Mesendoderm (in vitro differentiated cells): ENCODE measurements around the gene USP11.

Experiments
- DNase-seq: peaks from one replicate; pipeline ENCODE4 v3.0.0; 2013
- H2AK5ac ChIP-seq: 2 replicates; pipeline ENCODE4 v1.6.1; 2013; ENCODE audit warnings: low read length, inconsistent platforms
- H2BK120ac ChIP-seq: 2 replicates; pipeline ENCODE4 v1.6.1; 2013; ENCODE audit warnings: low read depth, mild to moderate bottlenecking, low read length, moderate library complexity, mixed read lengths
- H2BK15ac ChIP-seq: replicated peaks from 2 replicates; pipeline ENCODE4 v1.6.1; 2013; ENCODE audit warnings: low read depth, mild to moderate bottlenecking, moderate library complexity
- H2BK5ac ChIP-seq: 2 replicates; pipeline ENCODE4 v1.6.1; 2013; ENCODE audit warnings: low read length, inconsistent platforms
- H3K18ac ChIP-seq: 2 replicates; pipeline ENCODE4 v1.6.1; 2013; ENCODE audit warnings: mild to moderate bottlenecking, low read length, mixed read lengths
- H3K23ac ChIP-seq: one replicate; pipeline ENCODE4 v1.6.1; 2013; ENCODE audit warnings: low read length
- H3K27ac ChIP-seq: 2 replicates; pipeline ENCODE4 v1.5.1; 2013; ENCODE audit warnings: low read depth, mild to moderate bottlenecking, inconsistent platforms, low read length, moderate library complexity
- H3K27me3 ChIP-seq: 2 replicates; pipeline ENCODE4 v1.6.1; 2013; ENCODE audit warnings: low read length, control low read depth, mild to moderate bottlenecking, inconsistent platforms; ENCODE audit not compliant: insufficient read depth, poor library complexity
- H3K36me3 ChIP-seq: 2 replicates; pipeline ENCODE4 v1.6.1; 2013; ENCODE audit warnings: low read length, inconsistent platforms; ENCODE audit not compliant: control insufficient read depth, insufficient read depth
- H3K4ac ChIP-seq: one replicate; pipeline ENCODE4 v1.6.1; 2013; ENCODE audit warnings: low read depth, mild to moderate bottlenecking, low read length, moderate library complexity
- H3K4me1 ChIP-seq: 2 replicates; pipeline ENCODE4 v1.6.1; 2013; ENCODE audit warnings: low read depth, low read length, inconsistent platforms; ENCODE audit not compliant: control insufficient read depth
- H3K4me2 ChIP-seq: 2 replicates; pipeline ENCODE4 v1.6.1; 2013; ENCODE audit warnings: low read length
- H3K4me3 ChIP-seq: 2 replicates; pipeline ENCODE4 v1.5.1; 2013; ENCODE audit warnings: mild to moderate bottlenecking, low read length
- H3K56ac ChIP-seq: one replicate; pipeline ENCODE4 v1.6.1; 2013; ENCODE audit warnings: low read length
- H3K79me1 ChIP-seq: 2 replicates; pipeline ENCODE4 v1.6.1; 2013; ENCODE audit warnings: low read length, inconsistent platforms
- H3K79me2 ChIP-seq: 2 replicates; pipeline ENCODE4 v1.6.1; 2013; ENCODE audit warnings: mild to moderate bottlenecking, low read length; ENCODE audit not compliant: control insufficient read depth, insufficient read depth
- H3K9ac ChIP-seq: 2 replicates; pipeline ENCODE4 v1.6.1; 2013; ENCODE audit warnings: low read length, inconsistent platforms
- H4K5ac ChIP-seq: one replicate; pipeline ENCODE4 v1.6.1; 2013; ENCODE audit warnings: low read length
- H4K8ac ChIP-seq: one replicate; pipeline ENCODE4 v1.6.1; 2013; ENCODE audit warnings: low read depth, mild to moderate bottlenecking, control low read depth, low read length, moderate library complexity
- WGBS: extraction: QIAGEN DNeasy Blood & Tissue Kit; methylation state at CpG from one replicate; pipeline ENCODE4 v1.1.7; 2013; ENCODE audit warnings: low lambda C conversion rate, missing lambda C conversion rate; ENCODE audit not compliant: insufficient coverage; ENCODE audit errors: extremely low coverage; 5-methylcytosine and 5-hydroxymethylcytosine counted together

USP11 gene

GRCh38 chrX:47194194-47194787, 38.5 kb upstream of the USP11 start:
- Histone ChIP-seq H3K4me1 (peaks cover 10% of the 10 kb centered on the region), H3K23ac (peak overlapping the region; percentile 45), H3K36me3 (peaks cover 6% of the 10 kb centered on the region), H3K27ac (peak overlapping the region; percentile 79), H3K79me1 (peaks cover 1% of the 10 kb centered on the region), H3K27me3 (no peaks in the 10 kb centered on the region), H2BK15ac (no peak overlapping the region), H2AK5ac (no peak overlapping the region), H4K5ac (no peak overlapping the region), H3K56ac (peak overlapping the region; percentile 95), H2BK5ac (no peak overlapping the region), H4K8ac (no peak overlapping the region), H3K18ac (peak overlapping the region; percentile 88), H3K4me3 (peak overlapping the region; percentile 72), H3K79me2 (peaks cover 42% of the 10 kb centered on the region), H2BK120ac (no peak overlapping the region), H3K9ac (peak overlapping the region; percentile 89), H3K4ac (peak overlapping the region; percentile 95), H3K4me2 (peak overlapping the region; percentile 54)
- DNase-seq: no peak
- WGBS: no CpG with 5 or more reads among the region's 14 CpGs

GRCh38 chrX:47196098-47196497, 36.7 kb upstream of the USP11 start:
- peaks cover 10% of the 10 kb centered on the region for H3K4me1 ChIP-seq
- peak overlapping the region; percentile 56 for H3K56ac ChIP-seq
- H2BK120ac ChIP-seq: no peak overlapping the region
- H4K5ac ChIP-seq: no peak overlapping the region
- H3K27ac ChIP-seq: no peak overlapping the region
- H3K4me2 ChIP-seq: peak overlapping the region; percentile 25
- H3K4me3 ChIP-seq: no peak overlapping the region
- no peak overlapping the region for H3K4ac ChIP-seq
- DNase-seq: peak; percentile 56
- H3K9ac ChIP-seq: peak overlapping the region; percentile 24
- H3K18ac ChIP-seq: no peak overlapping the region
- H3K79me2 ChIP-seq: peaks cover 43% of the 10 kb centered on the region
- peaks cover 14% of the 10 kb centered on the region for H3K36me3 ChIP-seq
- H2AK5ac ChIP-seq: no peak overlapping the region
- H3K27me3 ChIP-seq: no peaks in the 10 kb centered on the region
- H3K23ac ChIP-seq: no peak overlapping the region
- no peak overlapping the region for H2BK5ac ChIP-seq
- no CpG with 5 or more reads among the region's 3 CpGs for WGBS
- no peak overlapping the region for H4K8ac ChIP-seq
- H2BK15ac ChIP-seq: no peak overlapping the region
- peaks cover 3% of the 10 kb centered on the region for H3K79me1 ChIP-seq

- H3K27ac ChIP-seq: peak overlapping the region; percentile 37
- no peak overlapping the region for H2BK15ac ChIP-seq
- no peak overlapping the region for H4K5ac ChIP-seq
- H3K56ac ChIP-seq: peak overlapping the region; percentile 34
- H3K23ac ChIP-seq: no peak overlapping the region
- H2BK120ac ChIP-seq: no peak overlapping the region
- H3K4me2 ChIP-seq: peak overlapping the region; percentile 20
- H3K18ac ChIP-seq: no peak overlapping the region
- no peak overlapping the region for H3K4ac ChIP-seq
- no peak overlapping the region for H3K9ac ChIP-seq
- no peak overlapping the region for H3K4me3 ChIP-seq
- no peak for DNase-seq
- peaks cover 43% of the 10 kb centered on the region for H3K79me2 ChIP-seq
- no peaks in the 10 kb centered on the region for H3K27me3 ChIP-seq
- H2AK5ac ChIP-seq: no peak overlapping the region
- no peak overlapping the region for H2BK5ac ChIP-seq
- no CpG with 5 or more reads among the region's 7 CpGs for WGBS
- H3K79me1 ChIP-seq: peaks cover 3% of the 10 kb centered on the region
- H4K8ac ChIP-seq: no peak overlapping the region
- peaks cover 10% of the 10 kb centered on the region for H3K4me1 ChIP-seq
- peaks cover 18% of the 10 kb centered on the region for H3K36me3 ChIP-seq
Observed at GRCh38 chrX:47197526-47197925, 35.3 kb upstream of the USP11 start.

GRCh38 chrX:47198026-47198686, 34.7 kb upstream of the USP11 start:
- Histone ChIP-seq H3K36me3 (peaks cover 18% of the 10 kb centered on the region), H2AK5ac (no peak overlapping the region), H3K18ac (no peak overlapping the region), H3K4ac (no peak overlapping the region), H3K23ac (no peak overlapping the region), H2BK120ac (no peak overlapping the region), H3K27me3 (no peaks in the 10 kb centered on the region), H3K27ac (peak overlapping the region; percentile 37), H2BK15ac (no peak overlapping the region), H3K56ac (peak overlapping the region; percentile 64), H2BK5ac (no peak overlapping the region), H3K4me3 (no peak overlapping the region), H3K4me2 (no peak overlapping the region), H3K79me1 (peaks cover 3% of the 10 kb centered on the region), H3K9ac (no peak overlapping the region), H4K5ac (no peak overlapping the region), H3K4me1 (peaks cover 10% of the 10 kb centered on the region), H3K79me2 (peaks cover 43% of the 10 kb centered on the region), H4K8ac (no peak overlapping the region)
- DNase-seq: peak; percentile 97
- WGBS: no CpG with 5 or more reads among the region's 10 CpGs

- no peak overlapping the region for H4K8ac ChIP-seq
- H3K4ac ChIP-seq: no peak overlapping the region
- H3K18ac ChIP-seq: no peak overlapping the region
- H3K27me3 ChIP-seq: no peaks in the 10 kb centered on the region
- H3K4me2 ChIP-seq: no peak overlapping the region
- no peak overlapping the region for H3K23ac ChIP-seq
- no peak overlapping the region for H3K9ac ChIP-seq
- no peak overlapping the region for H2BK5ac ChIP-seq
- no peak for DNase-seq
- no peak overlapping the region for H2BK120ac ChIP-seq
- H3K56ac ChIP-seq: peak overlapping the region; percentile 64
- no peak overlapping the region for H3K4me3 ChIP-seq
- no CpG with 5 or more reads among the region's 15 CpGs for WGBS
- peaks cover 43% of the 10 kb centered on the region for H3K79me2 ChIP-seq
- no peak overlapping the region for H2BK15ac ChIP-seq
- peak overlapping the region; percentile 37 for H3K27ac ChIP-seq
- H3K4me1 ChIP-seq: peaks cover 10% of the 10 kb centered on the region
- H3K36me3 ChIP-seq: peaks cover 18% of the 10 kb centered on the region
- H3K79me1 ChIP-seq: peaks cover 3% of the 10 kb centered on the region
- H2AK5ac ChIP-seq: no peak overlapping the region
- no peak overlapping the region for H4K5ac ChIP-seq
Observed at GRCh38 chrX:47198687-47199080, 34.1 kb upstream of the USP11 start.
